HepG2 (cell line): ENCODE data around the gene NUDCD3.

Experiments used
- ARHGAP35 ChIP-seq: sonication (generic); formaldehyde crosslinking; IDR thresholded peaks from 2 replicates; pipeline ENCODE4 v1.9.0; 2022; ENCODE audit warnings: mild to moderate bottlenecking, inconsistent platforms, moderate library complexity, missing genetic modification reagents, borderline replicate concordance
- BHLHE40 ChIP-seq: IDR thresholded peaks from 2 replicates; pipeline ENCODE4 v1.6.1; 2011; ENCODE audit warnings: low read length, improper control_type of control experiment
- KMT2B ChIP-seq: IDR thresholded peaks from 2 replicates; pipeline ENCODE4 v1.6.1; 2016; ENCODE audit warnings: missing genetic modification reagents, missing compliant biosample characterization
- NPAS2 ChIP-seq: sonication (generic); formaldehyde crosslinking; IDR thresholded peaks from 2 replicates; pipeline ENCODE4 v1.8.0; 2022; ENCODE audit warnings: mild to moderate bottlenecking, missing genetic modification reagents, borderline replicate concordance
- SMAD3 ChIP-seq: sonication (generic); formaldehyde crosslinking; IDR thresholded peaks from 2 replicates; pipeline ENCODE4 v1.4.0; 2020; ENCODE audit warnings: missing genetic modification reagents
- TBP ChIP-seq: sonication (generic); formaldehyde crosslinking; IDR thresholded peaks from 2 replicates; pipeline ENCODE4 v1.5.0; 2020; ENCODE audit warnings: missing genetic modification reagents
- ZFX ChIP-seq: sonication (generic); formaldehyde crosslinking; IDR thresholded peaks from 2 replicates; pipeline ENCODE4 v1.4.0; 2020; ENCODE audit warnings: mild to moderate bottlenecking, low read depth, missing genetic modification reagents, moderate library complexity
- ZNF331 ChIP-seq: sonication (generic); formaldehyde crosslinking; IDR thresholded peaks from 2 replicates; pipeline ENCODE4 v1.4.0; 2020; ENCODE audit warnings: missing genetic modification reagents
- ZNF564 ChIP-seq: sonication (generic); formaldehyde crosslinking; IDR thresholded peaks from 2 replicates; pipeline ENCODE4 v1.8.1; 2023; ENCODE audit warnings: mild to moderate bottlenecking, missing genetic modification reagents
- ZSCAN25 ChIP-seq: sonication (generic); formaldehyde crosslinking; IDR thresholded peaks from 2 replicates; pipeline ENCODE4 v1.8.0; 2022; ENCODE audit warnings: mild to moderate bottlenecking, missing genetic modification reagents
- ZZZ3 ChIP-seq: sonication (generic); formaldehyde crosslinking; IDR thresholded peaks from 2 replicates; pipeline ENCODE4 v1.4.0; 2020; ENCODE audit warnings: missing genetic modification reagents, mild to moderate bottlenecking, borderline replicate concordance
- TF ChIP-seq, protein P1 (sequence below): IDR thresholded peaks from 2 replicates; pipeline ENCODE4 v1.6.1; 2016

DNA sequence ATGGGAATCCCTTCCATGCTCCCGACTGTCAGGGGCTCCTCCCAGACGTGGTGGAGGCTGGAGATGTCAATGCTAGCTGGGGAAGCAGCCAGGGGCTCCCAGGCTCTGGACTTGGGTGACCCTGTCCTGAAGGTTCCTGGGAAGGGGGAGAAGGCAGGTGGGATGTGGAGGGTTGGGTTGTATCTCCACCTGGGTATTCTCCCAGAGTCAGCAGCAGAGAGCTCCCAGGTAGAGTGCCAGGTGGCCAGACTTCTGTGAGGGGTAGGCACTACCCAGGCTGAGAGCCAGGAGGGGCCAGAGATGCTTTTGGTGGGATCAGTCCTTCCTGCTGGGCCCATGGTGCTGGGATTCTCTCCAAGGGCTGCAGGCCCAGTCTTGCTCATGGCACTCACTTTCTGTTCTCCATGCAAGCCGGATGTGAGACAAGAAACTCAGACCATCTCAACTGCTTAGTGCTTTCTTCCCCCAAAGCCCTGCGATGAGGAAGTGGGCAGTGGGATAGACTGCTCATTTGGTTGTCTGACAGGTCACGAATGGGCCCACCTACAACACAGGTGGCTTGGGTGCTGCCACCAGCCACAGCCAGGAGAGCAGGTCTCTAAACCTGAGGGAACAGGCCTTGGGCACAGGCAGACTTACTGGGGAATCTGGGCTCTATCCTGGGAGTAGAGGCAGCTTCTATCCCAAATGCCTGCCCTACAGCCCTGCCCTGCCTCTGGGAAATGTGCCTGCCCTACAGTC is 112.6 kb downstream of the NUDCD3 start:
- TF ChIP-seq ZFX (no peak), ZZZ3 (CRISPR knock-in tag) (no peak), ZNF564 (no peak), KMT2B (CRISPR knock-in tag) (no peak), NPAS2 (CRISPR knock-in tag) (no peak), SMAD3 (CRISPR knock-in tag) (no peak), ARHGAP35 (CRISPR knock-in tag) (no peak), BHLHE40 (no peak), ZSCAN25 (no peak), ZNF331 (CRISPR knock-in tag) (no peak), TBP (CRISPR knock-in tag) (no peak)
- TF ChIP-seq, protein P1, sequence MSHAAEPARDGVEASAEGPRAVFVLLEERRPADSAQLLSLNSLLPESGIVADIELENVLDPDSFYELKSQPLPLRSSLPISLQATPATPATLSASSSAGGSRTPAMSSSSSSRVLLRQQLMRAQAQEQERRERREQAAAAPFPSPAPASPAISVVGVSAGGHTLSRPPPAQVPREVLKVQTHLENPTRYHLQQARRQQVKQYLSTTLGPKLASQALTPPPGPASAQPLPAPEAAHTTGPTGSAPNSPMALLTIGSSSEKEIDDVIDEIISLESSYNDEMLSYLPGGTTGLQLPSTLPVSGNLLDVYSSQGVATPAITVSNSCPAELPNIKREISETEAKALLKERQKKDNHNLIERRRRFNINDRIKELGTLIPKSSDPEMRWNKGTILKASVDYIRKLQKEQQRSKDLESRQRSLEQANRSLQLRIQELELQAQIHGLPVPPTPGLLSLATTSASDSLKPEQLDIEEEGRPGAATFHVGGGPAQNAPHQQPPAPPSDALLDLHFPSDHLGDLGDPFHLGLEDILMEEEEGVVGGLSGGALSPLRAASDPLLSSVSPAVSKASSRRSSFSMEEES (CRISPR knock-in tag), result no peak
